SK-N-SH (cell line): ENCODE results near the gene CD164L2. TPM values are rescaled to one million over a fixed set of nuclear protein-coding genes. Genes with fewer than 3 reads are reported as not detected.
"Not testable (repeated sequence)": the region's sequence is repeated elsewhere in the genome, so short reads cannot be mapped to it uniquely, and the experiment has no call there.

ENCODE experiments used
- CTCF ChIA-PET: fragments of 300-600, 350-600 bp; formaldehyde crosslinking; extraction: SDS; loops from one replicate; lab custom pipeline; 2021; lab: Yijun Ruan, JAX
- POLR2A ChIA-PET: fragments of 350-600 bp; sonication (Branson Sonifier 250); formaldehyde crosslinking; extraction: SDS; loops from one replicate; lab custom pipeline; 2020; ENCODE audit warnings: antibody characterized with exemption, inconsistent platforms; lab: Yijun Ruan, JAX
- DNase-seq: peaks from one replicate; pipeline ENCODE4 v3.0.0; 2012
- H2AFZ ChIP-seq: fragments of 200-600 bp; sonication (generic); 2 replicates; pipeline ENCODE4 v1.8.1; 2016; ENCODE audit warnings: antibody characterized with exemption, mild to moderate bottlenecking, low read depth
- H3F3A ChIP-seq: fragments of 200-600 bp; sonication (generic); replicated peaks from 2 replicates; pipeline ENCODE3; 2016; ENCODE audit warnings: antibody characterized with exemption, mild to moderate bottlenecking; ENCODE audit not compliant: insufficient read depth
- H3K27ac ChIP-seq, 2 experiments: fragments of 200-500 bp in 1 of 2; fragments of 200-600 bp in 1 of 2; sonication (Bioruptor generic) in 1 of 2; sonication (generic), shearing (Covaris generic) in 1 of 2; 2 replicates each; pipeline versions ENCODE4 v1.5.1 to v1.6.1; 2014 to 2016; ENCODE audit warnings: low read depth in 2 of 2, inconsistent platforms in 1 of 2, low read length in 1 of 2, mild to moderate bottlenecking in 1 of 2, mixed read lengths in 1 of 2
- H3K27me3 ChIP-seq: fragments of 200-600 bp; sonication (generic), shearing (Covaris generic); 2 replicates; pipeline ENCODE4 v1.6.1; 2016; ENCODE audit warnings: mixed run types; ENCODE audit not compliant: insufficient read depth
- H3K36me3 ChIP-seq, 2 experiments: fragments of 200-500 bp in 1 of 2; fragments of 200-600 bp in 1 of 2; sonication (Bioruptor generic) in 1 of 2; sonication (generic) in 1 of 2; replicated peaks in 1 of 2; 2 replicates each; pipeline versions ENCODE3 to v1.5.1; 2014 to 2016; ENCODE audit warnings: low read length in 1 of 2, mild to moderate bottlenecking in 1 of 2; ENCODE audit not compliant: insufficient read depth in 2 of 2, control insufficient read depth in 1 of 2
- H3K4me1 ChIP-seq, 2 experiments: fragments of 200-500 bp in 1 of 2; fragments of 200-600 bp in 1 of 2; sonication (Bioruptor generic) in 1 of 2; sonication (generic), shearing (Covaris generic) in 1 of 2; 2 replicates each; pipeline versions ENCODE4 v1.5.1 to v1.6.1; 2014 to 2016; ENCODE audit warnings: low read depth in 1 of 2, low read length in 1 of 2, mixed run types in 1 of 2; ENCODE audit not compliant: insufficient read depth in 2 of 2, control insufficient read depth in 1 of 2
- H3K4me2 ChIP-seq: fragments of 200-600 bp; sonication (generic), shearing (Covaris generic); 2 replicates; pipeline ENCODE4 v1.6.1; 2017; ENCODE audit warnings: mixed run types
- H3K4me3 ChIP-seq, 2 experiments: fragments of 200-500 bp in 1 of 2; fragments of 200-600 bp in 1 of 2; sonication (Bioruptor generic) in 1 of 2; sonication (generic), shearing (Covaris generic) in 1 of 2; 2 replicates each; pipeline versions ENCODE4 v1.5.1 to v1.8.1; 2014 to 2016; ENCODE audit warnings: low read depth in 2 of 2, inconsistent platforms in 1 of 2, low read length in 1 of 2, mild to moderate bottlenecking in 1 of 2, mixed read lengths in 1 of 2, moderate library complexity in 1 of 2
- H3K79me2 ChIP-seq: fragments of 200-600 bp; sonication (generic); 2 replicates; pipeline ENCODE4 v1.8.1; 2017; ENCODE audit warnings: mild to moderate bottlenecking; ENCODE audit not compliant: insufficient read depth
- H3K9ac ChIP-seq: fragments of 200-600 bp; sonication (generic); 2 replicates; pipeline ENCODE4 v1.6.1; 2017; ENCODE audit warnings: mixed run types
- H3K9me2 ChIP-seq: fragments of 200-600 bp; sonication (generic); 2 replicates; pipeline ENCODE4 v1.6.1; 2017; ENCODE audit warnings: mixed run types
- H3K9me3 ChIP-seq: fragments of 200-600 bp; sonication (generic); 2 replicates; pipeline ENCODE4 v1.6.1; 2017; ENCODE audit warnings: mixed run types, mild to moderate bottlenecking, moderate library complexity
- H4K20me1 ChIP-seq: fragments of 200-600 bp; sonication (generic); 2 replicates; pipeline ENCODE4 v1.6.1; 2017; ENCODE audit warnings: mild to moderate bottlenecking, mixed run types; ENCODE audit not compliant: insufficient read depth
- CTCF ChIP-seq: fragments of 200-600 bp; sonication (generic); IDR thresholded peaks from 2 replicates; pipeline ENCODE4 v1.6.1; 2017; ENCODE audit warnings: antibody characterized with exemption, mild to moderate bottlenecking, moderate library complexity
- ELF1 ChIP-seq: IDR thresholded peaks from 2 replicates; pipeline ENCODE4 v1.4.0; 2012
- FOSL2 ChIP-seq: IDR thresholded peaks from 2 replicates; pipeline ENCODE4 v1.4.0; 2012; ENCODE audit warnings: low read depth, mild to moderate bottlenecking, moderate library complexity, borderline replicate concordance
- FOXJ3 ChIP-seq: sonication (generic); formaldehyde crosslinking; IDR thresholded peaks from 2 replicates; pipeline ENCODE4 v1.5.1; 2020; ENCODE audit warnings: mild to moderate bottlenecking, missing genetic modification reagents
- GABPA ChIP-seq: IDR thresholded peaks from 2 replicates; pipeline ENCODE4 v1.4.0; 2012; ENCODE audit warnings: low read depth, mild to moderate bottlenecking
- JUND ChIP-seq: IDR thresholded peaks from 2 replicates; pipeline ENCODE4 v1.4.0; 2012
- MAX ChIP-seq: IDR thresholded peaks from 2 replicates; pipeline ENCODE4 v1.4.0; 2012; ENCODE audit warnings: low read depth
- MEF2A ChIP-seq: IDR thresholded peaks from 2 replicates; pipeline ENCODE4 v1.4.0; 2012; ENCODE audit warnings: low read depth, borderline replicate concordance
- MXI1 ChIP-seq: IDR thresholded peaks from 2 replicates; pipeline ENCODE4 v1.6.1; 2012; ENCODE audit warnings: mild to moderate bottlenecking, low read depth, low read length, improper control_type of control experiment
- NRF1 ChIP-seq: IDR thresholded peaks from 2 replicates; pipeline ENCODE4 v1.6.1; 2012; ENCODE audit warnings: low read depth, mild to moderate bottlenecking, low read length
- RXRA ChIP-seq: IDR thresholded peaks from 2 replicates; pipeline ENCODE4 v1.4.0; 2012; ENCODE audit warnings: low read depth, mild to moderate bottlenecking, borderline replicate concordance
- SIN3A ChIP-seq: IDR thresholded peaks from 2 replicates; pipeline ENCODE4 v1.6.1; 2012; ENCODE audit warnings: low read depth, mild to moderate bottlenecking, low read length, moderate library complexity, borderline replicate concordance
- SMC3 ChIP-seq: IDR thresholded peaks from 2 replicates; pipeline ENCODE4 v1.6.1; 2012; ENCODE audit warnings: low read depth, low read length, improper control_type of control experiment
- TCF12 ChIP-seq: IDR thresholded peaks from 2 replicates; pipeline ENCODE4 v1.4.0; 2012
- TEAD4 ChIP-seq: IDR thresholded peaks from 2 replicates; pipeline ENCODE4 v1.4.0; 2012; ENCODE audit warnings: mild to moderate bottlenecking, borderline replicate concordance; ENCODE audit not compliant: insufficient read depth
- USF1 ChIP-seq: IDR thresholded peaks from 2 replicates; pipeline ENCODE4 v1.4.0; 2012; ENCODE audit warnings: low read depth, borderline replicate concordance
- USF2 ChIP-seq: fragments of 150-350 bp; IDR thresholded peaks from 2 replicates; pipeline ENCODE4 v1.6.1; 2017; ENCODE audit warnings: antibody characterized with exemption, low read length, low read depth, borderline replicate concordance
- YY1 ChIP-seq: IDR thresholded peaks from 2 replicates; pipeline ENCODE4 v1.4.0; 2012; ENCODE audit warnings: low read depth, mild to moderate bottlenecking
- ZBTB33 ChIP-seq: IDR thresholded peaks from 2 replicates; pipeline ENCODE4 v1.4.0; 2012; ENCODE audit warnings: low read depth, borderline replicate concordance
- WGBS: methylation state at CpG from one replicate; pipeline ENCODE4 v1.1.6; 2017; ENCODE audit warnings: low lambda C conversion rate; 5-methylcytosine and 5-hydroxymethylcytosine counted together
- polyA plus RNA-seq, 3 experiments: library from polyadenylated mRNA; depleted of rRNA; stranded (reverse); fragments of >200 nt; gene quantifications; 2 replicates each; pipeline ENCODE4 v1.2.3, GENCODE V29; 2012

CD164L2 gene
- 0.05 TPM in 2 replicates for polyA plus RNA-seq (2012; rRNA removed)
- 0.03 and 0.05 TPM in 2 replicates for polyA plus RNA-seq (2012; cell fraction: cytosol; rRNA removed)
- polyA plus RNA-seq (2012; cell fraction: nucleus; rRNA removed), result 0.48 and 0.55 TPM in 2 replicates

- H3K4me3 ChIP-seq, result no peak within 1 kb of the TSS
- no peak for TF ChIP-seq FOXJ3 (CRISPR knock-in tag)
- TF ChIP-seq USF2, result no peak
- TF ChIP-seq YY1, result no peak
- TF ChIP-seq TCF12, result no peak
- no peak for TF ChIP-seq ELF1
- TF ChIP-seq MEF2A, result no peak
- no peak for TF ChIP-seq FOSL2
- TF ChIP-seq GABPA, result no peak
- TF ChIP-seq NRF1, result no peak
- TF ChIP-seq CTCF, result no peak
- no peak for TF ChIP-seq MXI1
- no peak for TF ChIP-seq SMC3
- no peak for TF ChIP-seq SIN3A
- TF ChIP-seq ZBTB33, result no peak
- no peak for TF ChIP-seq RXRA
- no peak for TF ChIP-seq MAX
- TF ChIP-seq TEAD4, result no peak
- TF ChIP-seq USF1, result no peak
- TF ChIP-seq JUND, result no peak
- TF ChIP-seq, all 33 proteins: peak for 0
- H4K20me1 ChIP-seq, result no peaks in the 10 kb centered on the region
- 45% methylated on average over 14 of the region's 43 CpGs for WGBS
- H3K9me2 ChIP-seq, result no peaks in the 10 kb centered on the region
- no peak within 1 kb of the TSS for H3K27ac ChIP-seq
- H3K36me3 ChIP-seq, result no peaks in the 10 kb centered on the region
- no peak within 1 kb of the TSS for H2AFZ ChIP-seq
- peak; percentile 70 for DNase-seq
- H3K9ac ChIP-seq, result no peak within 1 kb of the TSS
- no peaks in the 10 kb centered on the region for H3F3A ChIP-seq
- no peak within 1 kb of the TSS for H3K4me2 ChIP-seq
- H3K9me3 ChIP-seq, result no peaks in the 10 kb centered on the region
- H3K27me3 ChIP-seq, result no peaks in the 10 kb centered on the region
- ChIA-PET CTCF (interaction anchor here (0.8 to 20.0 kb wide), 10 partner anchors 8 to 338 kb away, joined by 3 to 731 read pairs (median 6); partner anchors contain the start of gene MAP3K6), POLR2A (interaction anchor here (1.1 kb wide), 1 partner anchor 18 kb away, joined by 4 read pairs; no protein-coding TSS in a partner anchor)
- H3K79me2 ChIP-seq, result no peaks in the 10 kb centered on the region
- peaks cover 0 to 10% of the 10 kb centered on the region in 2 experiments; a peak in 1 of 4 replicates for H3K4me1 ChIP-seq
Measured at GRCh38 chr1:27383039-27383605, at the start of gene CD164L2. Gene CD164L2 (minus strand): TSS chr1:27383333. CDS start chr1:27383239, 94 bp downstream.

- Histone ChIP-seq H3K4me1 (peaks cover 15 to 18% of the 10 kb centered on the region in 2 experiments; a peak in 3 of 4 replicates), H3K79me2 (peaks cover 88% of the 10 kb centered on the region), H4K20me1 (peaks cover 60% of the 10 kb centered on the region)
- H3K27me3 ChIP-seq, DNase-seq, H3K4me2 ChIP-seq, H2AFZ ChIP-seq, H3K9me2 ChIP-seq, H3K36me3 ChIP-seq, POLR2A ChIA-PET, H3K27ac ChIP-seq, H3F3A ChIP-seq, H3K9ac ChIP-seq, H3K4me3 ChIP-seq, H3K9me3 ChIP-seq: not testable (repeated sequence)
- 100% methylated on average over 1 of the region's 1 CpG for WGBS
- CTCF ChIA-PET, result interaction anchor here (1.0 kb wide), 1 partner anchor 38 kb away, joined by 3 read pairs; no protein-coding TSS in a partner anchor
Measured at GRCh38 chr1:27432725-27433124, 49.6 kb upstream of the CD164L2 start.
